ENCODE results near the gene PCDH9.

- TF ChIP-seq CTCF (IDR thresholded peaks at IDR 0.05) (no peak), SIN3A (IDR thresholded peaks at IDR 0.05; ENCODE audit: borderline replicate concordance, insufficient read depth, low read depth, low read length) (no peak), POLR2AphosphoS5 (IDR thresholded peaks at IDR 0.05; ENCODE audit: low read depth, low read length) (no peak), TCF7L2 (IDR thresholded peaks at IDR 0.05; ENCODE audit: low read depth, low read length) (no peak)
Measured at GRCh38 chr13:66635526-66635925, 594.6 kb downstream of the PCDH9 start.
